ENCODE results near the gene PRTFDC1.

The PRTFDC1 gene

GRCh38 chr10:24887855-24888231 lies 64.6 kb downstream of the PRTFDC1 start:
- TF ChIP-seq SPI1 (IDR thresholded peaks at IDR 0.05; ENCODE audit: low read depth, low read length) (no peak), TAF1 (IDR thresholded peaks at IDR 0.05; ENCODE audit: low read depth, low read length) (no peak), POU2F2 (IDR thresholded peaks at IDR 0.05; ENCODE audit: low read depth, low read length) (no peak), POLR2A (IDR thresholded peaks at IDR 0.05; ENCODE audit: low read depth, low read length) (no peak), POLR2AphosphoS5 (IDR thresholded peaks at IDR 0.05; ENCODE audit: low read depth, low read length) (no peak), PAX5 (IDR thresholded peaks at IDR 0.05; ENCODE audit: insufficient read depth, low read length, severe bottlenecking) (no peak)
- no peak for FAIRE-seq
- DNase-seq (ENCODE audit: insufficient read length, low spot score): no peak

- DNase-seq (ENCODE audit: insufficient read length, low spot score) (no peak), FAIRE-seq (no peak)
- TF ChIP-seq PAX5 (IDR thresholded peaks at IDR 0.05; ENCODE audit: insufficient read depth, low read length, severe bottlenecking) (no peak), POLR2A (IDR thresholded peaks at IDR 0.05; ENCODE audit: low read depth, low read length) (no peak), TAF1 (IDR thresholded peaks at IDR 0.05; ENCODE audit: low read depth, low read length) (no peak), POU2F2 (IDR thresholded peaks at IDR 0.05; ENCODE audit: low read depth, low read length) (no peak), POLR2AphosphoS5 (IDR thresholded peaks at IDR 0.05; ENCODE audit: low read depth, low read length) (no peak), SPI1 (IDR thresholded peaks at IDR 0.05; ENCODE audit: low read depth, low read length) (no peak)
Observed at GRCh38 chr10:24886290-24886680, 66.1 kb downstream of the PRTFDC1 start.

DNA sequence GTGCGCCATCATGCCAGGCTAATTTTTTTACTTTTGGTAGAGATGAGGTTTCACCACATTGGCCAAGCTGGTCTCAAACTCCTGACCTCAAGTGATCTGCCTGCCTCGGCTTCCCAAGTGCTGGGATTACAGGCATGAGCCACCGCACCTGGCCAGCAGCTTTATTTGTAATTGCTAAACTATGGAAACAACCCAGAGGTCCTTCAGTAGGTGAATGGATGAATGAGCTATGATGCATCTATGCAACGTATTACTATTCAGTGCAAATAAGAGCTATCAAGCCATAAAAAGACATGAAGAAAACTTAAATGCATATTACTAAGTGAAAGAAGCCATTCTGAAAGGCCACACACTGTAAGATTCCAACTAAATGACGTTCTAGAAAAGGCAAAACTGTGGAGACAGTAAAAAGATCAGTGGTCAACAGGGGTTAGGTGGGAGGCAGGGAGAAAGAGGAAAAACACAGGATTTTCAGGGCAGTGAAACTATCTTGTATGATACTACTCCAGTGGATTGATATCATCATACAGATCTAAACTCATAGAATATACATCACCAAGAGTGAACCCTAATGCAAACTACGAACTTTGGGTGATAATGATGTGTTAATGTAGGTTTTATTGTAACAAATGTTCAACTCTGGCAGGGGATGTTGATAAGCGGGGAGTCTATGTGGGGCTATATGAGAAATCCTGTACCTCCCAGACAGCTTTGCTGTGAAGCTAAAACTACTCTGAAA lies 66.7 kb downstream of the PRTFDC1 start:
- no peak for FAIRE-seq
- no peak for DNase-seq (ENCODE audit: insufficient read length, low spot score)

DNA sequence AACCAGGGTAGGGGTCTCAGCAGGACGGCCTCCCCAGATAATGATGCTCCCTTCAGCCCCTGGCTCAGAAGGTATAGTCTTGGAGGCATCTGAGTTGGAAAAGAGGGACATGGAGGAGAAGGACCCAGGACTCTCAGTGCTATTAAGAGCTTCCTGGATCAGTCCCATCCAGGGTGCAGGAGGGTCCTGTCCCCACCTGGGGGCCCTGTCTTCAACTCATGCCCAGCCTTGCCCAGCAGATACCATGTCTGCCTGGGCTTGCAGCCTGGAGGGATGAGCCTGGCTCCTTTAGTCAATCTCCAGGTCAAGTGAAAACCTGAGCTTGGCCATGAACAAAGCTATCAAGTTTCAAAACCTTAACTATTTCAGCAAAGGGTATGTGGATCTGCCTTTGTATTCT lies 67.6 kb downstream of the PRTFDC1 start:
- DNase-seq (ENCODE audit: insufficient read length, low spot score) (no peak), FAIRE-seq (no peak)
- TF ChIP-seq POLR2AphosphoS5 (IDR thresholded peaks at IDR 0.05; ENCODE audit: low read depth, low read length) (no peak), PAX5 (IDR thresholded peaks at IDR 0.05; ENCODE audit: insufficient read depth, low read length, severe bottlenecking) (no peak), POLR2A (IDR thresholded peaks at IDR 0.05; ENCODE audit: low read depth, low read length) (no peak), TAF1 (IDR thresholded peaks at IDR 0.05; ENCODE audit: low read depth, low read length) (no peak), POU2F2 (IDR thresholded peaks at IDR 0.05; ENCODE audit: low read depth, low read length) (no peak), SPI1 (IDR thresholded peaks at IDR 0.05; ENCODE audit: low read depth, low read length) (no peak)

More for the DNA sequence above, 66.7 kb downstream of the PRTFDC1 start:
- TF ChIP-seq SPI1 (IDR thresholded peaks at IDR 0.05; ENCODE audit: low read depth, low read length) (no peak), PAX5 (IDR thresholded peaks at IDR 0.05; ENCODE audit: insufficient read depth, low read length, severe bottlenecking) (no peak), POLR2AphosphoS5 (IDR thresholded peaks at IDR 0.05; ENCODE audit: low read depth, low read length) (no peak), TAF1 (IDR thresholded peaks at IDR 0.05; ENCODE audit: low read depth, low read length) (no peak), POU2F2 (IDR thresholded peaks at IDR 0.05; ENCODE audit: low read depth, low read length) (no peak), POLR2A (IDR thresholded peaks at IDR 0.05; ENCODE audit: low read depth, low read length) (no peak)

- FAIRE-seq (no peak), DNase-seq (ENCODE audit: insufficient read length, low spot score) (no peak)
- TF ChIP-seq TAF1 (IDR thresholded peaks at IDR 0.05; ENCODE audit: low read depth, low read length) (no peak), POLR2A (IDR thresholded peaks at IDR 0.05; ENCODE audit: low read depth, low read length) (no peak)
Observed at GRCh38 chr10:24884316-24884715, 68.1 kb downstream of the PRTFDC1 start.

DNA sequence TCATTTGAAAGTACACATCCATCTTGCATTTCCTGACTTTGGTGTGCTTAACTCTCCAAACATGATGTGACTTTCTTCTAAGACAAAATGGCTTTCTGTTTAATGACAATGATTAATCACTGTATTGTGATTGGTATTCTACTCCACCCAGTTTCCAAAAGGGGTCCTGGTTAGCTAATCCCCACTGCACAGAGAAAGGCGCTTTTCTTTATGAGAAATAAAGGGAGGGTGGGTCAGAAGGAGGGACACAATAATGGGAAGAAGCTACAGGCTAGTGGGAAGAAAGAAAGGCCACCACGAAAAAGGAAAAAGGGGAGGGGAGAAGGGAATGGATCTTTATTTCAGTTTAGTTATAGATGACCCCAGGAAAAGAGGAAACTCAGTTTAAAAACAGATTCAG lies 69.2 kb downstream of the PRTFDC1 start:
- TF ChIP-seq PAX5 (IDR thresholded peaks at IDR 0.05; ENCODE audit: insufficient read depth, low read length, severe bottlenecking) (no peak), POLR2AphosphoS5 (IDR thresholded peaks at IDR 0.05; ENCODE audit: low read depth, low read length) (no peak), SPI1 (IDR thresholded peaks at IDR 0.05; ENCODE audit: low read depth, low read length) (no peak), POU2F2 (IDR thresholded peaks at IDR 0.05; ENCODE audit: low read depth, low read length) (no peak), TAF1 (IDR thresholded peaks at IDR 0.05; ENCODE audit: low read depth, low read length) (no peak), POLR2A (IDR thresholded peaks at IDR 0.05; ENCODE audit: low read depth, low read length) (no peak)
- DNase-seq (ENCODE audit: insufficient read length, low spot score) (no peak), FAIRE-seq (no peak)

- no peak for FAIRE-seq
- DNase-seq (ENCODE audit: insufficient read length, low spot score): no peak
- peak; percentile 51; the same call in 1 of the 2 replicates for TF ChIP-seq SPI1 (IDR thresholded peaks at IDR 0.05; ENCODE audit: low read depth, low read length)
- TF ChIP-seq POLR2AphosphoS5 (IDR thresholded peaks at IDR 0.05; ENCODE audit: low read depth, low read length): no peak
Observed at GRCh38 chr10:24882047-24882698, 70.2 kb downstream of the PRTFDC1 start.

DNA sequence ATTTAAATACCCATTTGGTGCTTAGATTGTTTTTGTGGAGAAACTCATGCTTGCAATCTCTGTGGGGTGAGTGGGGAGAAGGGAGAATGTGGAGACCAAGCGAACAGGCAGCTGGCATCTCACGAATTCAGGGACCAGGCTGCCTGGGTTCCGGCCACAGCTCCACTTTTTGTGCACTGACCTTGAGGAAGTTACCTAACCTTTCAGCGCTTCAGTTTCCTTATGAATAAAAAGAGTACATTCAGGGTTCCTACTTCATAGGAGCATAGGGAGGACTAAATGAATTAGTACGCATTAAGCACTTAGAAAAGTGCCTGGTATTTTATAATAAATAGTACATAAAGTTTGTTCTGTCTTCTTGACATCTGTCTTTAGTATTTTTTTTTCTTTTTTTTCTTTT lies 72.5 kb downstream of the PRTFDC1 start:
- FAIRE-seq (no peak), DNase-seq (ENCODE audit: insufficient read length, low spot score) (no peak)
- TF ChIP-seq PAX5 (IDR thresholded peaks at IDR 0.05; ENCODE audit: insufficient read depth, low read length, severe bottlenecking) (no peak), TAF1 (IDR thresholded peaks at IDR 0.05; ENCODE audit: low read depth, low read length) (no peak), POLR2A (IDR thresholded peaks at IDR 0.05; ENCODE audit: low read depth, low read length) (no peak), POU2F2 (IDR thresholded peaks at IDR 0.05; ENCODE audit: low read depth, low read length) (no peak), SPI1 (IDR thresholded peaks at IDR 0.05; ENCODE audit: low read depth, low read length) (no peak), POLR2AphosphoS5 (IDR thresholded peaks at IDR 0.05; ENCODE audit: low read depth, low read length) (no peak)

DNA sequence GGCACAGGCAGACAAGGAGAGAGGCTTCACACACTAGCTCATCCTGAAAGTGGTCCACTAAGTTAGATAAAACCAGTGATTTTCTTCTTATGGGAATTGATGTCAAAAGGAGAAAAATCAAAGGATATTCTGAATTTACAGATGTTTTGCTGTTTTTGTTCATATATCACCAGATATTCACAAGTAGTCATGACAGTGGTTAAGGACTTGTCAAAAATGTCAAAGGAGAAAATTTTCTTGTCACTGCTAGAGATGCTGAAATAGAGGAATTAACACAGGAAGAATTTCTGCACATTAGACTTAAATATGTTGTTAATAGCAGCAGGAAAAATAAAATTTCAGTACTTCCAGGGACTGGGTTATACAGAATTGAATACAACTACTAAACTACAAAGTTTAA lies 78.3 kb downstream of the PRTFDC1 start:
- FAIRE-seq (no peak), DNase-seq (ENCODE audit: insufficient read length, low spot score) (no peak)
- no peak for TF ChIP-seq POLR2AphosphoS5 (IDR thresholded peaks at IDR 0.05; ENCODE audit: low read depth, low read length)

GRCh38 chr10:24873281-24873683 lies 79.1 kb downstream of the PRTFDC1 start:
- TF ChIP-seq TAF1 (IDR thresholded peaks at IDR 0.05; ENCODE audit: low read depth, low read length) (no peak), PAX5 (IDR thresholded peaks at IDR 0.05; ENCODE audit: insufficient read depth, low read length, severe bottlenecking) (no peak), POLR2A (IDR thresholded peaks at IDR 0.05; ENCODE audit: low read depth, low read length) (no peak), POLR2AphosphoS5 (IDR thresholded peaks at IDR 0.05; ENCODE audit: low read depth, low read length) (no peak), POU2F2 (IDR thresholded peaks at IDR 0.05; ENCODE audit: low read depth, low read length) (no peak)
- DNase-seq (ENCODE audit: insufficient read length, low spot score) (no peak), FAIRE-seq (no peak)
